OCI-LY7 (cell line): ENCODE data around the gene MFSD6. TPM values are rescaled to one million over a fixed set of nuclear protein-coding genes. Genes with fewer than 3 reads are reported as not detected.
"Not testable (repeated sequence)": the region's sequence is repeated elsewhere in the genome, so short reads cannot be mapped to it uniquely, and the experiment has no call there.

Experiments
- BruUV-seq: library from RNA; stranded (reverse); fragments of 400-500 nt; replicated peaks from 2 replicates; lab custom pipeline; 2021; lab: Mats Ljungman, UMichigan
- CTCF ChIA-PET: fragments of 300-600 bp; sonication (Branson Sonifier 250); formaldehyde crosslinking; loops from one replicate; lab custom pipeline; 2022; ENCODE audit warnings: antibody characterized with exemption; ENCODE audit not compliant: unreplicated experiment; lab: Charles Lee
- POLR2A ChIA-PET: fragments of 300-600 bp; sonication (Branson Sonifier 250); formaldehyde crosslinking; loops from one replicate; lab custom pipeline; 2022; ENCODE audit warnings: antibody characterized with exemption; lab: Charles Lee
- DNase-seq: peaks from one replicate; pipeline ENCODE4 v3.0.0-alpha.2; 2015; ENCODE audit warnings: low spot score
- H2AFZ ChIP-seq: fragments of 200-600 bp; sonication (generic), shearing (Covaris generic); 2 replicates; pipeline ENCODE4 v1.6.1; 2014; ENCODE audit warnings: mild to moderate bottlenecking, antibody characterized with exemption, low read length, moderate library complexity
- H3K27ac ChIP-seq: fragments of 200-600 bp; sonication (generic); 2 replicates; pipeline ENCODE4 v1.5.1; 2014; ENCODE audit warnings: mixed run types, low read depth, mild to moderate bottlenecking, moderate library complexity, low read length, inconsistent platforms; ENCODE audit not compliant: poor library complexity, severe bottlenecking
- H3K36me3 ChIP-seq: fragments of 200-600 bp; sonication (generic); 2 replicates; pipeline ENCODE4 v1.6.1; 2014; ENCODE audit warnings: mild to moderate bottlenecking, antibody characterized with exemption, low read length, moderate library complexity, mixed read lengths; ENCODE audit not compliant: insufficient read depth
- H3K4me1 ChIP-seq: fragments of 200-600 bp; sonication (generic); 2 replicates; pipeline ENCODE4 v1.5.1; 2014; ENCODE audit warnings: mild to moderate bottlenecking, low read length; ENCODE audit not compliant: insufficient read depth, poor library complexity, severe bottlenecking
- H3K4me2 ChIP-seq: fragments of 200-600 bp; sonication (generic); 2 replicates; pipeline ENCODE4 v1.6.1; 2014; ENCODE audit warnings: mild to moderate bottlenecking, low read length
- H3K4me3 ChIP-seq: fragments of 200-600 bp; sonication (generic); 2 replicates; pipeline ENCODE4 v1.5.1; 2014; ENCODE audit warnings: mild to moderate bottlenecking, low read depth, low read length; ENCODE audit not compliant: poor library complexity, severe bottlenecking
- H3K79me2 ChIP-seq: fragments of 200-600 bp; sonication (generic); 2 replicates; pipeline ENCODE4 v1.6.1; 2016; ENCODE audit warnings: low read depth, mild to moderate bottlenecking, low read length, moderate library complexity, mixed read lengths; ENCODE audit not compliant: insufficient read depth
- H3K9me2 ChIP-seq: fragments of 200-600 bp; sonication (generic); 2 replicates; pipeline ENCODE4 v1.6.1; 2016; ENCODE audit warnings: mild to moderate bottlenecking, low read length, mixed read lengths; ENCODE audit not compliant: insufficient read depth
- H3K9me3 ChIP-seq: fragments of 200-600 bp; sonication (generic); 2 replicates; pipeline ENCODE4 v1.6.1; 2014; ENCODE audit warnings: mild to moderate bottlenecking, mixed run types, low read length, mixed read lengths
- H4K20me1 ChIP-seq: fragments of 200-600 bp; sonication (generic); 2 replicates; pipeline ENCODE4 v1.6.1; 2014; ENCODE audit warnings: mild to moderate bottlenecking, antibody characterized with exemption, low read length, moderate library complexity, mixed read lengths; ENCODE audit not compliant: insufficient read depth
- EZH2phosphoT487 ChIP-seq: fragments of 200-600 bp; sonication (generic); IDR thresholded peaks from 2 replicates; pipeline ENCODE4 v1.6.1; 2018; ENCODE audit warnings: low read depth, borderline replicate concordance, mild to moderate bottlenecking, mixed run types, antibody characterized with exemption, low read length, moderate library complexity, mixed read lengths
- intact Hi-C: fragments of 100-400 bp; cut with micrococcal nuclease; formaldehyde crosslinking; loops from one replicate; pipeline ENCODE4 v1.10.0; 2022; ENCODE audit not compliant: unreplicated experiment
- total RNA-seq, 2 experiments: library from RNA; depleted of rRNA in 1 of 2; stranded (reverse); fragments of >200 nt in 1 of 2; shearing (Covaris generic) in 1 of 2; gene quantifications; 2 replicates each; pipeline ENCODE4 v1.2.3, GENCODE V29; 2014 to 2022
- TF ChIP-seq, protein P1 (sequence below): fragments of 200-600 bp; sonication (generic); conservative IDR thresholded peaks from 2 replicates; pipeline ENCODE4 v1.5.1; 2014; ENCODE audit warnings: mild to moderate bottlenecking, antibody characterized with exemption, low read length, moderate library complexity, mixed read lengths

Gene MFSD6
- total RNA-seq, 2 experiments from 2014 or later, result 8.3 to 19.5 TPM

DNA sequence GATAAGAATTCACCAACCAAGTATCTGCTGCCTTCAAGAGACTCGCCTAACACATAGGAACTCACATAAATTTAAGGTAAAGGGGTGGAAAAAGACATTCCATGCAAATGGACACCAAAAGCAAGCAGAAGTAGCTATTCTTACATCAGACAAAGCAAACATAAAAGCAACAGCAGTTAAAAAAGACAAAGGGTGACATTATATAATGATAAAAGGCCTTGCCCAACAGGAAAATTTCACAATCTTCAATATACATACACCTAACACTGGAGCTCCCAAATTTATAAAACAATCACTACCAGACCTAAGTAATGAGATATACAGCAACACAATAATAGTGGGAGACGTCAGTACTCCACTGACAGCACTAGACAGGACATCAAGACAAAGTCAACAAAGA lies 84.9 kb downstream of the MFSD6 start:
- CTCF ChIA-PET, result no interaction called here
- BruUV-seq, result no TSS peak
- H3K36me3 ChIP-seq, result peaks cover 34% of the 10 kb centered on the region

DNA sequence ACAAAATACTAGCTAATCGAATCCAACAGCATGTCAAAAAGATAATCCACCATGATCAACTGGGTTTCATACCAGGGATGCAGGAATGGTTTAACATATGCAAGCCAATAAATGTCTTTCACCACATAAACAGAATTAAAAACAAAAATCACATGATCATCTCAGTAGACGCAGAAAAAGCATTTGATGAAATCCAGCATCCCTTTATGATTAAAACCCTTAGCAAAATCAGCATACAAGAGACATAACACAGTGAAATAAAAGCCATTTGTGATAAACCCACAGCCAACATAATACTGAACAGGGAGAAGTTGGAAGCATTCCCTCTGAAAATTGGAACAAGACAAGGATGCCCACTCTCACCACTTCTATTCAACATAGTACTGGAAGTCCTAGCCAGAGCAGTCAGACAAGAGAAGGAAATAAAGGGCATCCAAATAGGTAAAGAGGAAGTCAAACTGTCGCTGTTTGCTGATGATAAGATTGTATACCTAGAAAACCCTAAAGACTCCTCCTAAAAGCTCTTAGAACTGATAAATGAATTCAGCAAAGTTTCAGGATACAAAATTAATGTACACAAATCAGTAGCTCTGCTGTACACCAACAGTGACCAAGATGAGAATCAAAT lies 86.6 kb downstream of the MFSD6 start:
- POLR2A ChIA-PET, result interaction anchor here (0.6 to 1.5 kb wide), 4 partner anchors 39 to 927 kb away, joined by 3 to 4 read pairs (median 4); no protein-coding TSS in a partner anchor
- intact Hi-C loops, DNase-seq: not testable (repeated sequence)

More for the DNA sequence above, 84.9 kb downstream of the MFSD6 start:
- H3K4me3 ChIP-seq, result no peak overlapping the region
- no peaks in the 10 kb centered on the region for H3K9me2 ChIP-seq
- DNase-seq, result no peak
- no peaks in the 10 kb centered on the region for H3K4me1 ChIP-seq
- no peak overlapping the region for H2AFZ ChIP-seq
- H3K27ac ChIP-seq, result no peak overlapping the region
- intact Hi-C loops, result no loop called here
- H4K20me1 ChIP-seq, result no peaks in the 10 kb centered on the region
- POLR2A ChIA-PET, result interaction anchor here (0.6 to 2.7 kb wide), 2 partner anchors 13 to 116 kb away, joined by 3 to 7 read pairs; no protein-coding TSS in a partner anchor
- no peaks in the 10 kb centered on the region for H3K9me3 ChIP-seq
- H3K79me2 ChIP-seq, result no peaks in the 10 kb centered on the region
- H3K4me2 ChIP-seq, result no peak overlapping the region
- TF ChIP-seq EZH2phosphoT487, result no peak
- TF ChIP-seq, protein P1, sequence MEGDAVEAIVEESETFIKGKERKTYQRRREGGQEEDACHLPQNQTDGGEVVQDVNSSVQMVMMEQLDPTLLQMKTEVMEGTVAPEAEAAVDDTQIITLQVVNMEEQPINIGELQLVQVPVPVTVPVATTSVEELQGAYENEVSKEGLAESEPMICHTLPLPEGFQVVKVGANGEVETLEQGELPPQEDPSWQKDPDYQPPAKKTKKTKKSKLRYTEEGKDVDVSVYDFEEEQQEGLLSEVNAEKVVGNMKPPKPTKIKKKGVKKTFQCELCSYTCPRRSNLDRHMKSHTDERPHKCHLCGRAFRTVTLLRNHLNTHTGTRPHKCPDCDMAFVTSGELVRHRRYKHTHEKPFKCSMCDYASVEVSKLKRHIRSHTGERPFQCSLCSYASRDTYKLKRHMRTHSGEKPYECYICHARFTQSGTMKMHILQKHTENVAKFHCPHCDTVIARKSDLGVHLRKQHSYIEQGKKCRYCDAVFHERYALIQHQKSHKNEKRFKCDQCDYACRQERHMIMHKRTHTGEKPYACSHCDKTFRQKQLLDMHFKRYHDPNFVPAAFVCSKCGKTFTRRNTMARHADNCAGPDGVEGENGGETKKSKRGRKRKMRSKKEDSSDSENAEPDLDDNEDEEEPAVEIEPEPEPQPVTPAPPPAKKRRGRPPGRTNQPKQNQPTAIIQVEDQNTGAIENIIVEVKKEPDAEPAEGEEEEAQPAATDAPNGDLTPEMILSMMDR, result no peak

DNA sequence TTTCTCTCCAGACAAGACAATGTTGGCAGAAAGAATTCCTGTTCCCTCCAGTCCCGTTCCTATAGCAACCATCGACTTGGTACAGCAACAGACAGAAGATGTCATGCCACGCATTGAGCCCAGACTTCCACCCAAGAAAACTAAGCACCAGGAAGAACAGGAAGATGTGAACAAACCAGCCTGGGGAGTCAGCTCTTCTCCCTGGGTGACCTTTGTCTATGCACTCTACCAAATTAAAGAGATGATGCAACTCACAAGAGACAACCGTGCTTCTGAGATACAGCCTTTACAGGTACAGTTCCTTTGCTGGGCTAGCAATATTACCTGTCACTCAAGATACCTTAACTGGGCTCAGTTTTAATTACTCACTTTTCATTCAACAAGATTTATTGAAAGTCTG lies 89.3 kb downstream of the MFSD6 start:
- no peak overlapping the region for H3K4me3 ChIP-seq
- H4K20me1 ChIP-seq, result no peaks in the 10 kb centered on the region
- no peak overlapping the region for H3K4me2 ChIP-seq
- H3K9me2 ChIP-seq, result no peaks in the 10 kb centered on the region
- no TSS peak for BruUV-seq
- H3K79me2 ChIP-seq, result no peaks in the 10 kb centered on the region
- TF ChIP-seq, protein P1, result no peak
- no peak for TF ChIP-seq EZH2phosphoT487
- ChIA-PET CTCF (no interaction called here), POLR2A (no interaction called here)
- peaks cover 35% of the 10 kb centered on the region; the same call in 1 of the 2 replicates for H3K36me3 ChIP-seq
- H3K27ac ChIP-seq, result no peak overlapping the region
- intact Hi-C loops, result no loop called here
- no peak overlapping the region for H2AFZ ChIP-seq
- H3K9me3 ChIP-seq, result no peaks in the 10 kb centered on the region
- no peaks in the 10 kb centered on the region for H3K4me1 ChIP-seq
- DNase-seq, result no peak

More for the DNA sequence above, 86.6 kb downstream of the MFSD6 start:
- peaks cover 20% of the 10 kb centered on the region for H3K36me3 ChIP-seq
- H2AFZ ChIP-seq, BruUV-seq, H3K27ac ChIP-seq, H4K20me1 ChIP-seq, CTCF ChIA-PET, H3K9me3 ChIP-seq, H3K9me2 ChIP-seq, H3K4me3 ChIP-seq, H3K4me1 ChIP-seq, H3K4me2 ChIP-seq, H3K79me2 ChIP-seq: not testable (repeated sequence)
